GM12878 (cell line): ENCODE measurements around the gene SHC4. TPM values are rescaled to one million over a fixed set of nuclear protein-coding genes. Genes with fewer than 3 reads are reported as not detected.

Experiments
- ATAC-seq: fragments of 200-7000 bp; cut with Tn5 transposase; 3 replicates; pipeline ENCODE4 v1.9.1; 2020; ENCODE audit warnings: mild to moderate bottlenecking, moderate library complexity
- BruUV-seq: library from RNA; stranded (reverse); fragments of 400-500 nt; replicated peaks from 2 replicates; lab custom pipeline; 2021; lab: Mats Ljungman, UMichigan
- CTCF ChIA-PET: fragments of 300-600 bp; sonication (Branson Sonifier 250); formaldehyde crosslinking; extraction: SDS; loops from one replicate; lab custom pipeline; 2021; ENCODE audit warnings: inconsistent platforms; lab: Yijun Ruan, JAX
- POLR2A ChIA-PET: fragments of 350-600 bp; formaldehyde crosslinking; extraction: SDS; loops from one replicate; lab custom pipeline; 2021; ENCODE audit warnings: inconsistent platforms; lab: Charles Lee
- RAD21 ChIA-PET: fragments of 300-600 bp; sonication (Branson Sonifier 250); formaldehyde crosslinking; loops from one replicate; lab custom pipeline; 2023; ENCODE audit warnings: antibody characterized with exemption; ENCODE audit not compliant: unreplicated experiment; lab: Charles Lee
- SMC1A ChIA-PET: fragments of 300-600 bp; sonication (Branson Sonifier 250); formaldehyde crosslinking; loops from one replicate; lab custom pipeline; 2023; ENCODE audit not compliant: unreplicated experiment, uncharacterized antibody; lab: Charles Lee
- DNase-seq: peaks from one replicate; pipeline ENCODE4 v3.0.0-alpha.2; 2011; ENCODE audit warnings: low read depth, low spot score
- FAIRE-seq: peaks from 3 replicates; lab custom pipeline; 2011; peaks lifted over from hg19 to GRCh38; lab: Jason Lieb, UNC
- H2AFZ ChIP-seq: 2 replicates; pipeline ENCODE4 v1.6.0; 2011; ENCODE audit warnings: low read depth, low read length, control low read depth; ENCODE audit not compliant: control insufficient read depth
- H3K27ac ChIP-seq: 2 replicates; pipeline ENCODE4 v1.5.1; 2011; ENCODE audit warnings: control low read depth; ENCODE audit not compliant: control insufficient read depth, insufficient read depth
- H3K27me3 ChIP-seq, 2 experiments: replicated peaks in 1 of 2; 2 replicates each; pipeline versions ENCODE4 v1.6.0 to v1.6.1; 2011; ENCODE audit warnings: low read length in 1 of 2; ENCODE audit not compliant: control insufficient read depth in 2 of 2, insufficient read depth in 2 of 2
- H3K36me3 ChIP-seq, 2 experiments: 2 replicates each; pipeline ENCODE4 v1.5.1; 2011; ENCODE audit warnings: low read length in 1 of 2; ENCODE audit not compliant: control insufficient read depth in 2 of 2, insufficient read depth in 2 of 2
- H3K4me1 ChIP-seq: 2 replicates; pipeline ENCODE4 v1.6.1; 2011; ENCODE audit warnings: mild to moderate bottlenecking, low read length, moderate library complexity, mixed read lengths; ENCODE audit not compliant: control insufficient read depth, insufficient read depth
- H3K4me2 ChIP-seq: 2 replicates; pipeline ENCODE4 v1.6.0; 2011; ENCODE audit warnings: control low read depth; ENCODE audit not compliant: control insufficient read depth, insufficient read depth
- H3K4me3 ChIP-seq: fragments of 200-600 bp; sonication (generic); 2 replicates; pipeline ENCODE4 v1.5.1; 2016
- H3K79me2 ChIP-seq: 2 replicates; pipeline ENCODE4 v1.6.0; 2011; ENCODE audit warnings: low read length; ENCODE audit not compliant: control insufficient read depth, insufficient read depth
- H3K9ac ChIP-seq: 2 replicates; pipeline ENCODE4 v1.8.0; 2011; ENCODE audit warnings: low read length, control low read depth, mixed read lengths; ENCODE audit not compliant: control insufficient read depth, insufficient read depth
- H3K9me3 ChIP-seq: replicated peaks from 3 replicates; pipeline ENCODE4 v1.5.1; 2011; ENCODE audit warnings: mild to moderate bottlenecking, low read length; ENCODE audit not compliant: control insufficient read depth, insufficient read depth
- H4K20me1 ChIP-seq: 2 replicates; pipeline ENCODE4 v1.6.0; 2011; ENCODE audit not compliant: control insufficient read depth, insufficient read depth
- ATF2 ChIP-seq: IDR thresholded peaks from 2 replicates; pipeline ENCODE4 v1.6.1; 2012; ENCODE audit warnings: low read length, inconsistent platforms
- CTCF ChIP-seq, 3 experiments: IDR thresholded peaks in 2 of 3; conservative IDR thresholded peaks in 1 of 3; 2 replicates each; pipeline ENCODE4 v1.5.1; 2011; ENCODE audit warnings: low read depth in 3 of 3, low read length in 3 of 3, mild to moderate bottlenecking in 3 of 3, control low read depth in 2 of 3, moderate library complexity in 2 of 3, inconsistent platforms in 1 of 3, mixed read lengths in 1 of 3; ENCODE audit not compliant: control insufficient read depth in 2 of 3, insufficient read depth in 1 of 3; ENCODE audit errors: extremely low read depth in 1 of 3
- EP300 ChIP-seq, 2 experiments: fragments of 150-350 bp in 1 of 2; IDR thresholded peaks; 2 replicates each; pipeline ENCODE4 v1.6.1; 2011 to 2012; ENCODE audit warnings: low read depth in 2 of 2, low read length in 2 of 2, borderline replicate concordance in 1 of 2, improper control_type of control experiment in 1 of 2, inconsistent platforms in 1 of 2; ENCODE audit not compliant: control insufficient read depth in 1 of 2
- HDAC6 ChIP-seq: fragments of 200-600 bp; sonication (generic); IDR thresholded peaks from one replicate; pipeline ENCODE4 v1.8.0; 2017; ENCODE audit warnings: antibody characterized with exemption; ENCODE audit not compliant: unreplicated experiment
- IKZF1 ChIP-seq: fragments of 450-650 bp; conservative IDR thresholded peaks from 2 replicates; pipeline ENCODE4 v1.6.1; 2017; ENCODE audit warnings: antibody characterized with exemption, mild to moderate bottlenecking
- MLLT1 ChIP-seq: fragments of 450-650 bp; IDR thresholded peaks from 2 replicates; pipeline ENCODE4 v1.6.1; 2016; ENCODE audit warnings: mild to moderate bottlenecking
- MTA2 ChIP-seq: fragments of 450-650 bp; IDR thresholded peaks from 2 replicates; pipeline ENCODE4 v1.6.1; 2016; ENCODE audit warnings: low read depth, mild to moderate bottlenecking, moderate library complexity
- NR2C1 ChIP-seq: fragments of 450-650 bp; IDR thresholded peaks from 2 replicates; pipeline ENCODE4 v1.6.1; 2017; ENCODE audit warnings: antibody characterized with exemption, mild to moderate bottlenecking, moderate library complexity
- PKNOX1 ChIP-seq: fragments of 450-650 bp; IDR thresholded peaks from 2 replicates; pipeline ENCODE4 v1.6.1; 2016; ENCODE audit warnings: mild to moderate bottlenecking
- RFX5 ChIP-seq: IDR thresholded peaks from 2 replicates; pipeline ENCODE4 v1.6.1; 2011; ENCODE audit warnings: low read depth, low read length, improper control_type of control experiment
- RUNX3 ChIP-seq: IDR thresholded peaks from 2 replicates; pipeline ENCODE4 v1.6.1; 2012; ENCODE audit warnings: low read length, inconsistent platforms
- TBL1XR1 ChIP-seq: IDR thresholded peaks from 2 replicates; pipeline ENCODE4 v1.6.1; 2012; ENCODE audit warnings: low read depth, low read length, improper control_type of control experiment
- YY1 ChIP-seq: IDR thresholded peaks from 2 replicates; pipeline ENCODE4 v1.6.1; 2011; ENCODE audit warnings: low read depth, mild to moderate bottlenecking, low read length
- ZBTB33 ChIP-seq: fragments of 450-650 bp; IDR thresholded peaks from 2 replicates; pipeline ENCODE4 v1.6.1; 2017; ENCODE audit warnings: mild to moderate bottlenecking
- ZNF384 ChIP-seq: IDR thresholded peaks from 2 replicates; pipeline ENCODE4 v1.6.1; 2012; ENCODE audit warnings: low read depth, mild to moderate bottlenecking, low read length, improper control_type of control experiment, borderline replicate concordance
- WGBS: methylation state at CpG from one replicate; pipeline ENCODE4 v1.1.6; 2016; ENCODE audit warnings: low lambda C conversion rate; ENCODE audit not compliant: insufficient replicate concordance, insufficient coverage; ENCODE audit errors: missing lambda C conversion rate; 5-methylcytosine and 5-hydroxymethylcytosine counted together
- in situ Hi-C: fragments of 300-500 bp; cut with MboI; formaldehyde crosslinking; loops from 9 replicates; pipeline ENCODE4 v1.14.3; 2018; ENCODE audit warnings: mixed read lengths
- intact Hi-C: fragments of 100-400 bp; cut with micrococcal nuclease; formaldehyde crosslinking; loops from one replicate; pipeline ENCODE4 v1.14.2; 2022; ENCODE audit not compliant: unreplicated experiment
- polyA plus RNA-seq, 11 experiments: library from polyadenylated mRNA; depleted of rRNA in 4 of 11; unstranded in 6 of 11; stranded (reverse) in 5 of 11; fragments of >200 nt; fragmentation: Nextera tagmentation in 4 of 11; fragmentation: Illumina TruSeq in 1 of 11; extraction: Ambion mirVana in 4 of 11; extraction: Trizol in 1 of 11; gene quantifications; 1 replicate in 1 of 11; 2 replicates in 10 of 11; pipeline versions ENCODE4 v1.2.1 to v1.2.3, GENCODE V29; 2011 to 2016; ENCODE audit warnings: inconsistent platforms in 2 of 11, missing spikeins in 2 of 11, low read depth in 1 of 11
- total RNA-seq, 4 experiments: library from RNA; depleted of rRNA in 3 of 4; stranded (reverse); fragments of >200 nt in 3 of 4; fragmentation: Illumina TruSeq in 1 of 4; extraction: Trizol in 1 of 4; gene quantifications; 2 replicates each; pipeline versions ENCODE4 v1.2.1 to v1.2.3, GENCODE V29; 2013 to 2021

The SHC4 gene
- total and polyA plus RNA-seq, 10 of the 15 experiments (the other 5 are each of a cell fraction or from before 2014, with no cell fraction given) = 0.04 to 0.87 (median 0.14) TPM

GRCh38 chr15:48928877-48929538 is 34.7 kb downstream of the SHC4 start:
- ChIA-PET POLR2A (interaction anchor here (1.1 kb wide), 1 partner anchor 15 kb away, joined by 3 read pairs; no protein-coding TSS in a partner anchor), SMC1A (interaction anchor here (0.6 to 3.3 kb wide), 2 partner anchors 11 to 1614 kb away, joined by 3 to 13 read pairs; no protein-coding TSS in a partner anchor), RAD21 (interaction anchor here (1.2 kb wide), 1 partner anchor 47 kb away, joined by 3 read pairs; no protein-coding TSS in a partner anchor), CTCF (no interaction called here)
- Histone ChIP-seq H3K4me2 (no peak overlapping the region), H3K36me3 (no peaks in the 10 kb centered on the region), H3K9ac (no peak overlapping the region), H4K20me1 (no peaks in the 10 kb centered on the region), H3K9me3 (no peaks in the 10 kb centered on the region), H2AFZ (no peak overlapping the region), H3K27ac (no peak overlapping the region), H3K27me3 (no peaks in the 10 kb centered on the region), H3K79me2 (no peaks in the 10 kb centered on the region), H3K4me1 (no peaks in the 10 kb centered on the region), H3K4me3 (no peak overlapping the region)
- no TSS peak for BruUV-seq
- FAIRE-seq = no peak
- intact Hi-C loops (no loop called here), in situ Hi-C loops (no loop called here)
- no peak for DNase-seq
- WGBS = 68% methylated on average over 6 of the region's 6 CpGs
- peak; percentile 36 for ATAC-seq
- TF ChIP-seq ZNF384 (no peak), ZBTB33 (no peak), HDAC6 (no peak), IKZF1 (peak; percentile 50; the same call in 1 of the 2 replicates), TBL1XR1 (no peak), MTA2 (peak; percentile 29; the same call in 1 of the 2 replicates), EP300 (IDR thresholded peaks at IDR 0.05; ENCODE audit: borderline replicate concordance in 1 of 2, control insufficient read depth in 1 of 2, low read depth in 2 of 2, low read length in 2 of 2) (no peak), RFX5 (no peak), CTCF (IDR thresholded peaks at IDR 0.05 in 2 of 3, conservative IDR thresholded peaks at IDR 0.05 in 1 of 3; ENCODE audit: control insufficient read depth in 2 of 3, extremely low read depth in 1 of 3, insufficient read depth in 1 of 3, low read depth in 3 of 3, low read length in 3 of 3) (no peak), NR2C1 (no peak), MLLT1 (no peak), YY1 (no peak), PKNOX1 (no peak), ATF2 (no peak), RUNX3 (no peak)
